IPS-NIHi7 (cell line): ENCODE measurements around the gene PRRT1.
"Not testable (repeated sequence)": the region's sequence is repeated elsewhere in the genome, so short reads cannot be mapped to it uniquely, and the experiment has no call there.

ENCODE experiments used
- DNase-seq: peaks from one replicate; pipeline ENCODE4 v3.0.0; 2012; ENCODE audit warnings: mixed read lengths; ENCODE audit errors: extremely low spot score

PRRT1 gene

GRCh38 chr6:32151863-32152768 lies at the start of gene PRRT1:
Gene PRRT1, minus strand, starts transcription at chr6:32151939. Its CDS starts 112 bp downstream, at chr6:32151827.
- DNase-seq = no peak

DNA sequence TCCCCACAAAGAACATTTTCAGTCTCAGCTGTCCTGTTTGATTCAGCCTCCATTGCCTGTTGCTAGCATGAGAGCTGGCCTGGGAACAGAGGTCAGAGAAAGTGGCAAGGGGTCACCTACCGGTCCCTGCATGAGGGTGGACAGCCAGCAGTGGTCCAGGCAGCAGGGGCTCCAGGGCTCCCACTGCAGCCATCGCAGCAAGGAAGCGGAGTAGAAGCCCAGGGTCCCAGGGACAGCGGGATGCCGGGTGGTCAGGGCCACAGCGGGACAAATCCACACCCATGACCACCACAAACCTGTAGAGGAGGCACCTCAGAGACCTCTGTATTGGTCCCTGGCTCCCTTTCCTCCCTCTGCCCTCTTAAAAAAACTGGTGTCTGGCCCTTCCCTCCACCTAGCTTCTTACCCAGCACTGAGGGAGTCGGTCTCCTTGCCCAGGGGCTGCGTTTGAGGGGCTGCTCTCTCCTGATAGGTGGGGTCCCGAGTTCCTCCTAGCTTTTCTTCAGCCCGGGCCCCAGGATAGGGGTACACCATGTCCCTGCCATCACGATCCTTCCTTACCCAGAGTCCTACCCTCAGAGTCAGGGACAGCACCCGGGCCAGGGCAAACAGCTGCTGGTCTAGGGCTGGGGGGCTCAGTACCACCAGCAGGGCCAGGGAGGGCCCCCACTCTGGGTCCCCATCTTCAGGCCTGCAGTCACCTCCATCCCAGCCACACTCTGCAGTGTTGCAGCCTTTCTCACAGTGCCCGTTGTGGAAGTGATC lies 49.2 kb upstream of the PRRT1 start:
- no peak for DNase-seq

DNA sequence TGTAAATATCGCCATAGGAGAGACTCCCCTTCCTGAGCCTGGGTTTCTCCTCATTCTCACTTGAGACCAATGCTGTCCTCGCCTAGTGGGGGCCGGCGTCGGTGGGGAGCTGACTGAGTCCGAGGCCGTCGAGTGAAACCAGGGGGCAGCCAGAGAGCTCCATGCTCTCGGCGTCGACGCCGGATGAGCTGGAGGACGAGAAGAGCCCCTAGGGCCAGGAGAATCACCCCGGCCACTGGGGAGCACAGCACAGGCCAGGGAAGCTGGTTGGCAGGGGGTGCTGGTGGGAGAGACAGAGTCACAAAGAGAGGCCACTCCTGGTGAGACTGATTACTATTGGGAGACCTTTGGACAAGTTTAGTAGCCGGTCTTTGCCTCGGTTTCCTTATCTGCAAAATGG lies 47.1 kb upstream of the PRRT1 start:
- no peak for DNase-seq

DNA sequence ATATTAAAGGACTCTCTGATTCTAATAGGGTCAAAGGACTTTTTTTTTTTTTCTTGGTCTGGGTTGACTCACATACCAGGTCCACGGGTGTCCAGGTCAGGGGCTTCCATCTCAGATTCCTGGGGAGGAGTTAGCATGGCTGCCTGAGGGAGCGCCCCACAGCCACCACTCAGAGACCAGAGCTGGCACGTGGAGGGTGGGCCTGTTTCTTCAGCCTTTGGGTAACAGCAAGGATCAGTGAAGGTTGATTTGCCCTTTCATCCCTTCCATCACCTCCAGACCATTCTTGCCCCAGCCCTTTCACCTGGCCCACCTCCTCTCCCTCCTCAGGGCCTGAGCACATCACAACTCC lies 46.6 kb upstream of the PRRT1 start:
- DNase-seq = no peak

GRCh38 chr6:32196682-32197616 lies 45.2 kb upstream of the PRRT1 start:
- no peak for DNase-seq

GRCh38 chr6:32195902-32196681 lies 44.4 kb upstream of the PRRT1 start:
- peak; percentile 84 for DNase-seq

GRCh38 chr6:32195652-32195901 lies 43.8 kb upstream of the PRRT1 start:
- DNase-seq = peak; percentile 95

GRCh38 chr6:32194825-32195651 lies 43.3 kb upstream of the PRRT1 start:
- no peak for DNase-seq

DNA sequence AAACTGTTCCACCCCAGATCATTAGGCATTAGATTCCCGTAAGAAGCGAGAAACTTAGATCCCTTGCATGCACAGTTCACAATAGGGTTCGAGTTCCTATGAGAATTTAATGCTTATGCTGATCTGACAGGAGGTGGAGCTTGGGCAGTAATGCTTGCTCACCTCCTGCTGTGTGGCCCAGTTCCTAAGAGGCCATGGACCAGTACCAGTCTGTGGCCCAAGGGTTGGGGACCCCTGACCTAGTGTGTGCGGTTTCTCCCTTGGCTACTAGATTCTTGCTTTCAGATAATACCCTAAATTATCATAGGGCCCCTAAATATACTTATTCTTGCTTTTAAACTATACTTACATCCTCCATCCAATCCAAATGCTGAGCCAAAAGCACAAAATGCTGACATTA lies 42.6 kb upstream of the PRRT1 start:
- DNase-seq = no peak

- not testable (repeated sequence) for DNase-seq
Measured at GRCh38 chr6:32193096-32193495, 41.4 kb upstream of the PRRT1 start.

GRCh38 chr6:32192608-32193039 lies 40.9 kb upstream of the PRRT1 start, which contains the start of gene GPSM3:
Gene GPSM3, minus strand, starts transcription at chr6:32192643. Its CDS starts 130 bp downstream, at chr6:32192513.
- DNase-seq = no peak

GRCh38 chr6:32191696-32192607 lies 40.2 kb upstream of the PRRT1 start:
- no peak for DNase-seq

GRCh38 chr6:32190911-32191677 lies 39.4 kb upstream of the PRRT1 start:
- no peak for DNase-seq

- DNase-seq = peak; percentile 77
Measured at GRCh38 chr6:32190054-32190851, 38.5 kb upstream of the PRRT1 start, which contains the start of gene PBX2. Gene PBX2, minus strand, starts transcription at chr6:32190202. Its CDS starts 287 bp downstream, at chr6:32189915.

DNA sequence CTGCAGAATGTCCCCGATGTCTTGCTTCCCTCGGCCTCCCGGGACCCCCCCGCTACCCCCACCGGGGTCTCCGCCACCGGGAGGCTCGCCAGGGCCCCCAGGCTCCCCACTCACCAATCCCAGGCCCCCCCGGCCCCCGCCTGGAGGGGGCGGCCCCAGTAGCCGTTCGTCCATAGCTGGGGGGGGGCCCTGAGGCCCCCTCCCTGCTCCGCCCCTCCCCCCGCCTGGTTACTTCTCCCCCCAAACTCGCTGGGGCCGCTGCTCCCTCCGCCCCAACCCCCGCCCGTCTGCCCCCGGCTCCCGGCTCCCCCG lies 38.0 kb upstream of the PRRT1 start:
- no peak for DNase-seq

DNA sequence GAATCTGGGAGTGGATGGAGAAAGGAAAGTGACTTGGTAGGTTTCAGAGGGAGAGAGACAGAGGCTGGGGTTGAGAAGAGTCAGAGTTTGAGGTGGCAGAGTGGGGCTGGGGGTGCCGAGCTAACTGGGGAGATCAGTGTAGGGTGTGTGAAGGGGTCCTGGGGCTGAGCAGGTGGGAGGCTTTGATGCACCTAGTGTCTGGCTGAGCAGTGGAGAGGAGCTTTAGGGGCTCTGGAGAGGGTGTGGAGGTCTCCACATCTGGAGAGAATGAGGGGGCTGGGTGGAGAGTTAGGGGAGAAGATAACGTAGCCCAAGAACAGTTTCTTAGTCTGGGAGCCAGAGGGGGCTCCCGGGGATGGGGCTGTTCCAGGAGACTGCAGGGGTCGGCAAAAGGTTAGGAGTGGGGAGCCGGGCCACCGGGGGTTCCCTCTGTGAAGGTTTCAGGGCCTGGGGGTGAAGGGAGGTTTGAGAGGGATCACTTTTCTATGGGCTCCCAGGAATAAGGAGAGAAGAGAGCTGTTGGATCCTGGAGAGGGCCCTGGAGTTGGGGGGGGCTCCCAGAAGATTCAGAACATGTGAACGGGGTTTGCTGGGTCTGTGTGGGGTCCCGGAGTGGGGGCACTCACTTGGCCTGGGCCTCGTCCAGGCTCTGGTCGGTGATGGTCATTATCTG lies 37.5 kb upstream of the PRRT1 start:
- no peak for DNase-seq
